GM12878 (cell line): ENCODE measurements around the gene CCDC87. TPM values are rescaled to one million over a fixed set of nuclear protein-coding genes. Genes with fewer than 3 reads are reported as not detected.

Experiments
- ATAC-seq: fragments of 200-7000 bp; cut with Tn5 transposase; 3 replicates; pipeline ENCODE4 v1.9.1; 2020; ENCODE audit warnings: mild to moderate bottlenecking, moderate library complexity
- BruUV-seq: library from RNA; stranded (reverse); fragments of 400-500 nt; replicated peaks from 2 replicates; lab custom pipeline; 2021; lab: Mats Ljungman, UMichigan
- CTCF ChIA-PET: fragments of 300-600 bp; sonication (Branson Sonifier 250); formaldehyde crosslinking; extraction: SDS; loops from one replicate; lab custom pipeline; 2021; ENCODE audit warnings: inconsistent platforms; lab: Yijun Ruan, JAX
- POLR2A ChIA-PET: fragments of 350-600 bp; formaldehyde crosslinking; extraction: SDS; loops from one replicate; lab custom pipeline; 2021; ENCODE audit warnings: inconsistent platforms; lab: Charles Lee
- RAD21 ChIA-PET: fragments of 300-600 bp; sonication (Branson Sonifier 250); formaldehyde crosslinking; loops from one replicate; lab custom pipeline; 2023; ENCODE audit warnings: antibody characterized with exemption; ENCODE audit not compliant: unreplicated experiment; lab: Charles Lee
- SMC1A ChIA-PET: fragments of 300-600 bp; sonication (Branson Sonifier 250); formaldehyde crosslinking; loops from one replicate; lab custom pipeline; 2023; ENCODE audit not compliant: unreplicated experiment, uncharacterized antibody; lab: Charles Lee
- DNase-seq: peaks from one replicate; pipeline ENCODE4 v3.0.0-alpha.2; 2011; ENCODE audit warnings: low read depth, low spot score
- FAIRE-seq: peaks from 3 replicates; lab custom pipeline; 2011; peaks lifted over from hg19 to GRCh38; lab: Jason Lieb, UNC
- H2AFZ ChIP-seq: 2 replicates; pipeline ENCODE4 v1.6.0; 2011; ENCODE audit warnings: low read depth, low read length, control low read depth; ENCODE audit not compliant: control insufficient read depth
- H3K27ac ChIP-seq: 2 replicates; pipeline ENCODE4 v1.5.1; 2011; ENCODE audit warnings: control low read depth; ENCODE audit not compliant: control insufficient read depth, insufficient read depth
- H3K27me3 ChIP-seq, 2 experiments: replicated peaks in 1 of 2; 2 replicates each; pipeline versions ENCODE4 v1.6.0 to v1.6.1; 2011; ENCODE audit warnings: low read length in 1 of 2; ENCODE audit not compliant: control insufficient read depth in 2 of 2, insufficient read depth in 2 of 2
- H3K36me3 ChIP-seq, 2 experiments: 2 replicates each; pipeline ENCODE4 v1.5.1; 2011; ENCODE audit warnings: low read length in 1 of 2; ENCODE audit not compliant: control insufficient read depth in 2 of 2, insufficient read depth in 2 of 2
- H3K4me1 ChIP-seq: 2 replicates; pipeline ENCODE4 v1.6.1; 2011; ENCODE audit warnings: mild to moderate bottlenecking, low read length, moderate library complexity, mixed read lengths; ENCODE audit not compliant: control insufficient read depth, insufficient read depth
- H3K4me2 ChIP-seq: 2 replicates; pipeline ENCODE4 v1.6.0; 2011; ENCODE audit warnings: control low read depth; ENCODE audit not compliant: control insufficient read depth, insufficient read depth
- H3K4me3 ChIP-seq: fragments of 200-600 bp; sonication (generic); 2 replicates; pipeline ENCODE4 v1.5.1; 2016
- H3K79me2 ChIP-seq: 2 replicates; pipeline ENCODE4 v1.6.0; 2011; ENCODE audit warnings: low read length; ENCODE audit not compliant: control insufficient read depth, insufficient read depth
- H3K9ac ChIP-seq: 2 replicates; pipeline ENCODE4 v1.8.0; 2011; ENCODE audit warnings: low read length, control low read depth, mixed read lengths; ENCODE audit not compliant: control insufficient read depth, insufficient read depth
- H3K9me3 ChIP-seq: replicated peaks from 3 replicates; pipeline ENCODE4 v1.5.1; 2011; ENCODE audit warnings: mild to moderate bottlenecking, low read length; ENCODE audit not compliant: control insufficient read depth, insufficient read depth
- H4K20me1 ChIP-seq: 2 replicates; pipeline ENCODE4 v1.6.0; 2011; ENCODE audit not compliant: control insufficient read depth, insufficient read depth
- BCL3 ChIP-seq: IDR thresholded peaks from 2 replicates; pipeline ENCODE4 v1.6.1; 2011; ENCODE audit warnings: borderline replicate concordance, low read depth, mild to moderate bottlenecking, moderate library complexity, low read length; ENCODE audit not compliant: insufficient read depth, poor library complexity, severe bottlenecking
- CBX3 ChIP-seq: fragments of 200-600 bp; sonication (generic); IDR thresholded peaks from 2 replicates; pipeline ENCODE4 v1.6.1; 2016; ENCODE audit warnings: low read depth, borderline replicate concordance
- CBX5 ChIP-seq: sonication (generic); IDR thresholded peaks from 2 replicates; pipeline ENCODE4 v1.6.1; 2016; ENCODE audit warnings: low read depth, moderate library complexity, mild to moderate bottlenecking, inconsistent platforms
- NBN ChIP-seq: fragments of 450-650 bp; IDR thresholded peaks from 2 replicates; pipeline ENCODE4 v1.6.1; 2016
- NFYA ChIP-seq: IDR thresholded peaks from 2 replicates; pipeline ENCODE4 v1.6.1; 2011; ENCODE audit warnings: low read depth, mild to moderate bottlenecking, low read length, improper control_type of control experiment, borderline replicate concordance
- PAX8 ChIP-seq: fragments of 450-650 bp; IDR thresholded peaks from 2 replicates; pipeline ENCODE4 v1.6.1; 2017; ENCODE audit warnings: mild to moderate bottlenecking, moderate library complexity
- RB1 ChIP-seq: fragments of 450-650 bp; formaldehyde crosslinking; IDR thresholded peaks from 2 replicates; pipeline ENCODE4 v1.6.1; 2017; ENCODE audit warnings: mild to moderate bottlenecking, borderline replicate concordance
- ZNF687 ChIP-seq: fragments of 450-650 bp; IDR thresholded peaks from 2 replicates; pipeline ENCODE4 v1.6.1; 2017; ENCODE audit warnings: mild to moderate bottlenecking, moderate library complexity
- WGBS: methylation state at CpG from one replicate; pipeline ENCODE4 v1.1.6; 2016; ENCODE audit warnings: low lambda C conversion rate; ENCODE audit not compliant: insufficient replicate concordance, insufficient coverage; ENCODE audit errors: missing lambda C conversion rate; 5-methylcytosine and 5-hydroxymethylcytosine counted together
- in situ Hi-C: fragments of 300-500 bp; cut with MboI; formaldehyde crosslinking; loops from 9 replicates; pipeline ENCODE4 v1.14.3; 2018; ENCODE audit warnings: mixed read lengths
- intact Hi-C: fragments of 100-400 bp; cut with micrococcal nuclease; formaldehyde crosslinking; loops from one replicate; pipeline ENCODE4 v1.14.2; 2022; ENCODE audit not compliant: unreplicated experiment
- polyA plus RNA-seq, 11 experiments: library from polyadenylated mRNA; depleted of rRNA in 4 of 11; unstranded in 6 of 11; stranded (reverse) in 5 of 11; fragments of >200 nt; fragmentation: Nextera tagmentation in 4 of 11; fragmentation: Illumina TruSeq in 1 of 11; extraction: Ambion mirVana in 4 of 11; extraction: Trizol in 1 of 11; gene quantifications; 1 replicate in 1 of 11; 2 replicates in 10 of 11; pipeline versions ENCODE4 v1.2.1 to v1.2.3, GENCODE V29; 2011 to 2016; ENCODE audit warnings: inconsistent platforms in 2 of 11, missing spikeins in 2 of 11, low read depth in 1 of 11
- total RNA-seq, 4 experiments: library from RNA; depleted of rRNA in 3 of 4; stranded (reverse); fragments of >200 nt in 3 of 4; fragmentation: Illumina TruSeq in 1 of 4; extraction: Trizol in 1 of 4; gene quantifications; 2 replicates each; pipeline versions ENCODE4 v1.2.1 to v1.2.3, GENCODE V29; 2013 to 2021
- TF ChIP-seq, protein P1 (sequence below): fragments of 150-350 bp; IDR thresholded peaks from 2 replicates; pipeline ENCODE4 v1.6.1; 2016; ENCODE audit warnings: low read depth, low read length
- TF ChIP-seq, protein P2 (sequence below): fragments of 450-650 bp; IDR thresholded peaks from 2 replicates; pipeline ENCODE4 v1.6.1; 2014; ENCODE audit warnings: mild to moderate bottlenecking

The CCDC87 gene
- total and polyA plus RNA-seq, 10 of the 15 experiments (the other 5 are each of a cell fraction or from before 2014, with no cell fraction given) = 0.02 to 0.17 (median 0.09) TPM; not detected in 3

DNA sequence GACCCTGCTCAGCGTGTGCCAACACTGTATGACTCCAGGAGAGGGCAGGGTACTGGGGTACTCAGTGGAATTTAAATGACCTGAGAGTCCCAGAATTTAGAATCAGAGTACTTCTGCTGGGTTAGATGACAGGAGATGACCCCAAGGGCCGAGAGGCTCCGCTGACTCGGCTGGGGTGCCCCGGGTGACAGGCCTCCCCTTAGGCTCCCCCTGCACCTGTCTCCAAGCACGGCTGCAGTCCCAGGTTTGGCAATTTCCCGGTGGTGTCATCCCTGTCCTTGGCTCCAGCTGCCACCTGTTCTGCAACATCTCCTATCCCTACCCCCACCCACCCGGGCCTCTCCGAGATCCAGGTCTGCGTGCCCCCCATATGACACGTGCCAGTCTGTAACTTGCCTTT, 44.8 kb downstream of the CCDC87 start (continued):
- TF ChIP-seq, protein P1, sequence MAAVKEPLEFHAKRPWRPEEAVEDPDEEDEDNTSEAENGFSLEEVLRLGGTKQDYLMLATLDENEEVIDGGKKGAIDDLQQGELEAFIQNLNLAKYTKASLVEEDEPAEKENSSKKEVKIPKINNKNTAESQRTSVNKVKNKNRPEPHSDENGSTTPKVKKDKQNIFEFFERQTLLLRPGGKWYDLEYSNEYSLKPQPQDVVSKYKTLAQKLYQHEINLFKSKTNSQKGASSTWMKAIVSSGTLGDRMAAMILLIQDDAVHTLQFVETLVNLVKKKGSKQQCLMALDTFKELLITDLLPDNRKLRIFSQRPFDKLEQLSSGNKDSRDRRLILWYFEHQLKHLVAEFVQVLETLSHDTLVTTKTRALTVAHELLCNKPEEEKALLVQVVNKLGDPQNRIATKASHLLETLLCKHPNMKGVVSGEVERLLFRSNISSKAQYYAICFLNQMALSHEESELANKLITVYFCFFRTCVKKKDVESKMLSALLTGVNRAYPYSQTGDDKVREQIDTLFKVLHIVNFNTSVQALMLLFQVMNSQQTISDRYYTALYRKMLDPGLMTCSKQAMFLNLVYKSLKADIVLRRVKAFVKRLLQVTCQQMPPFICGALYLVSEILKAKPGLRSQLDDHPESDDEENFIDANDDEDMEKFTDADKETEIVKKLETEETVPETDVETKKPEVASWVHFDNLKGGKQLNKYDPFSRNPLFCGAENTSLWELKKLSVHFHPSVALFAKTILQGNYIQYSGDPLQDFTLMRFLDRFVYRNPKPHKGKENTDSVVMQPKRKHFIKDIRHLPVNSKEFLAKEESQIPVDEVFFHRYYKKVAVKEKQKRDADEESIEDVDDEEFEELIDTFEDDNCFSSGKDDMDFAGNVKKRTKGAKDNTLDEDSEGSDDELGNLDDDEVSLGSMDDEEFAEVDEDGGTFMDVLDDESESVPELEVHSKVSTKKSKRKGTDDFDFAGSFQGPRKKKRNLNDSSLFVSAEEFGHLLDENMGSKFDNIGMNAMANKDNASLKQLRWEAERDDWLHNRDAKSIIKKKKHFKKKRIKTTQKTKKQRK = no peak
- TF ChIP-seq CBX5 = no peak
- no peak for TF ChIP-seq NBN
- TF ChIP-seq, protein P2, sequence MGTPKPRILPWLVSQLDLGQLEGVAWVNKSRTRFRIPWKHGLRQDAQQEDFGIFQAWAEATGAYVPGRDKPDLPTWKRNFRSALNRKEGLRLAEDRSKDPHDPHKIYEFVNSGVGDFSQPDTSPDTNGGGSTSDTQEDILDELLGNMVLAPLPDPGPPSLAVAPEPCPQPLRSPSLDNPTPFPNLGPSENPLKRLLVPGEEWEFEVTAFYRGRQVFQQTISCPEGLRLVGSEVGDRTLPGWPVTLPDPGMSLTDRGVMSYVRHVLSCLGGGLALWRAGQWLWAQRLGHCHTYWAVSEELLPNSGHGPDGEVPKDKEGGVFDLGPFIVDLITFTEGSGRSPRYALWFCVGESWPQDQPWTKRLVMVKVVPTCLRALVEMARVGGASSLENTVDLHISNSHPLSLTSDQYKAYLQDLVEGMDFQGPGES = no peak

- no peak for FAIRE-seq
- ChIA-PET SMC1A (no interaction called here), CTCF (interaction anchor here (1.6 kb wide), 1 partner anchor 131 kb away, joined by 4 read pairs; the partner anchor contains the start of gene RBM4B), RAD21 (interaction anchor here (2.3 kb wide), 1 partner anchor 90 kb away, joined by 11 read pairs; the partner anchor contains the start of gene RBM4), POLR2A (interaction anchor here (4.0 kb wide), 1 partner anchor 130 kb away, joined by 26 read pairs; the partner anchor contains the start of gene RBM4B)
- DNase-seq = no peak
- Histone ChIP-seq H3K27ac (no peak overlapping the region), H4K20me1 (no peaks in the 10 kb centered on the region), H3K4me1 (peaks cover 10% of the 10 kb centered on the region), H2AFZ (no peak overlapping the region), H3K4me3 (no peak overlapping the region), H3K4me2 (no peak overlapping the region), H3K27me3 (no peaks in the 10 kb centered on the region), H3K79me2 (peaks cover 2% of the 10 kb centered on the region), H3K36me3 (no peaks in the 10 kb centered on the region; a peak in 1 of 4 replicates), H3K9me3 (no peaks in the 10 kb centered on the region), H3K9ac (no peak overlapping the region)
- ATAC-seq = no peak
- intact Hi-C loops (no loop called here), in situ Hi-C loops (no loop called here)
- WGBS = 65% methylated on average over 5 of the region's 5 CpGs
- BruUV-seq = no TSS peak
- TF ChIP-seq PAX8 = no peak
- no peak for TF ChIP-seq BCL3
- no peak for TF ChIP-seq NFYA
- no peak for TF ChIP-seq CBX3
- TF ChIP-seq ZNF687 = no peak
- TF ChIP-seq, protein P2 = no peak
- TF ChIP-seq RB1 = no peak
Measured at GRCh38 chr11:66547662-66548009, 45.2 kb downstream of the CCDC87 start.
